Measurements from ENCODE around the gene CETN2.

GRCh38 chrX:152814048-152814447, 16.5 kb downstream of the CETN2 start:
- TF ChIP-seq CTCF (IDR thresholded peaks at IDR 0.05; ENCODE audit: low read length): no peak
- no peak for TF ChIP-seq EZH2 (IDR thresholded peaks at IDR 0.05; ENCODE audit: borderline replicate concordance, low read length)

Measured in OCI-LY1 (cell line).